ENCODE results near the gene CORO2B.

CORO2B gene

GRCh38 chr15:68574629-68575028 is 4.2 kb upstream of the CORO2B start:
- no peak overlapping the region for H3K27ac Mint-ChIP-seq

GRCh38 chr15:68576235-68576892 is 2.4 kb upstream of the CORO2B start:
- no peak for DNase-seq
- H3K27me3 Mint-ChIP-seq: peaks cover 84% of the 10 kb centered on the region
- H3K4me1 Mint-ChIP-seq (ENCODE audit: low read depth): peaks cover 7% of the 10 kb centered on the region
- H3K27ac Mint-ChIP-seq: no peak overlapping the region
- no peaks in the 10 kb centered on the region for H3K36me3 Mint-ChIP-seq (ENCODE audit: low read depth)
- H3K9me3 Mint-ChIP-seq: no peaks in the 10 kb centered on the region
- H3K4me3 Mint-ChIP-seq: no peak overlapping the region

More at GRCh38 chr15:68574629-68575028, 4.2 kb upstream of the CORO2B start:
- no peak for DNase-seq
- Mint-ChIP-seq H3K4me1 (ENCODE audit: low read depth) (peaks cover 7% of the 10 kb centered on the region), H3K9me3 (no peaks in the 10 kb centered on the region), H3K36me3 (ENCODE audit: low read depth) (no peaks in the 10 kb centered on the region), H3K4me3 (no peak overlapping the region), H3K27me3 (peaks cover 81% of the 10 kb centered on the region)

GRCh38 chr15:68578175-68578979 is 416 bp upstream of the CORO2B start:
- H3K4me3 Mint-ChIP-seq: peak overlapping the region; percentile 62
- H3K27me3 Mint-ChIP-seq: peaks cover 72% of the 10 kb centered on the region
- no peak overlapping the region for H3K27ac Mint-ChIP-seq
- H3K9me3 Mint-ChIP-seq: no peaks in the 10 kb centered on the region
- peak; percentile 62 for DNase-seq
- H3K4me1 Mint-ChIP-seq (ENCODE audit: low read depth): peaks cover 7% of the 10 kb centered on the region
- H3K36me3 Mint-ChIP-seq (ENCODE audit: low read depth): no peaks in the 10 kb centered on the region

- no peaks in the 10 kb centered on the region for H3K36me3 Mint-ChIP-seq (ENCODE audit: low read depth)
- no peak for DNase-seq
- H3K27ac Mint-ChIP-seq: no peak overlapping the region
- H3K9me3 Mint-ChIP-seq: no peaks in the 10 kb centered on the region
- H3K27me3 Mint-ChIP-seq: peaks cover 56% of the 10 kb centered on the region
- H3K4me1 Mint-ChIP-seq (ENCODE audit: low read depth): peaks cover 7% of the 10 kb centered on the region
- H3K4me3 Mint-ChIP-seq: no peak overlapping the region
Observed at GRCh38 chr15:68580026-68580882, 1.5 kb downstream of the CORO2B start.

- Mint-ChIP-seq H3K27ac (no peak overlapping the region), H3K36me3 (ENCODE audit: low read depth) (no peaks in the 10 kb centered on the region), H3K4me1 (ENCODE audit: low read depth) (peaks cover 8% of the 10 kb centered on the region), H3K27me3 (peaks cover 51% of the 10 kb centered on the region), H3K4me3 (no peak overlapping the region), H3K9me3 (no peaks in the 10 kb centered on the region)
- DNase-seq: peak; percentile 22
Observed at GRCh38 chr15:68580883-68581155, 2.0 kb downstream of the CORO2B start.

DNA sequence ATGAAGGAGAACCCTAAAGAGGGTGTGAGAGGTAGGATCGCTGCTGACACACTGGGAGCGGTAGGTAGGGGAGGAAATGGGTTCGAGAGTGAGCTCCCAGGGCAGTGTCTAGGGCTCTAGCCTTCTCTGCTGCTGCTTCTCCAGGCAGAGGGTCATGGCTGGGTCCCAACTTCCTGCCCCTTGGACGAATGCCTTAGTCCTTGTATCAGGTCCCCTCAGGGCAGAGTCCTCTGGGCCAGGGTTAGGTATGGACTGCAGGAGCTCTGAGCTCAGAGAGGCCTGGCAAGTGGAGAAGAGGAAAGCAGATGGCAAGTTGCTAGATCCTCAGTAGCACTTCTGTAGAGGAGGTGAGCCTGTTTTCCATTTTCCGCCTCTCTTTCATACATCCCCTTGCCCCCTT is 2.9 kb downstream of the CORO2B start:
- no peak overlapping the region for H3K27ac Mint-ChIP-seq
- no peaks in the 10 kb centered on the region for H3K9me3 Mint-ChIP-seq
- no peak overlapping the region for H3K4me3 Mint-ChIP-seq
- H3K36me3 Mint-ChIP-seq (ENCODE audit: low read depth): no peaks in the 10 kb centered on the region
- peaks cover 44% of the 10 kb centered on the region for H3K27me3 Mint-ChIP-seq
- peak; percentile 21 for DNase-seq
- H3K4me1 Mint-ChIP-seq (ENCODE audit: low read depth): peaks cover 14% of the 10 kb centered on the region

DNA sequence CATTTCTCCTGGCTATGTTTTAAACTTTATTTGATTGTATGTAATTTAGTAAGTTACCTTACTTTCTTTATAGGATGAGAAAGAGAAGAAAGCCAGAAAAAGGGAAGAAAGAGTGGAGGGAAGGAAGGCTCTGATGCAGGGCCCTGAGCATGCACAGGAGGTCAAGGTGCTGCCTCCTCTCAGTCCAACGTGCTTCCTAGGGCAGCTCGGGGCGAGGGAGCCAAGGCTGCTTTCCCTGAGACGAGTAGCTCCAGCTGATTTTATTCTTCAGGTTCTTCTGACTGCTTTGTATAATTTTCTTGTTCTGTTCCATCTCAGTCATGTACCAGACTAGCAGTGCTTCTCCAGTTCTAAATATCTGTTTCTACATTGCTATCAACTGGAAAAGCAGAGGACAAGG is 3.4 kb downstream of the CORO2B start:
- Mint-ChIP-seq H3K27ac (no peak overlapping the region), H3K4me3 (no peak overlapping the region), H3K9me3 (no peaks in the 10 kb centered on the region), H3K36me3 (ENCODE audit: low read depth) (no peaks in the 10 kb centered on the region), H3K27me3 (peaks cover 39% of the 10 kb centered on the region), H3K4me1 (ENCODE audit: low read depth) (peaks cover 14% of the 10 kb centered on the region)
- no peak for DNase-seq

DNA sequence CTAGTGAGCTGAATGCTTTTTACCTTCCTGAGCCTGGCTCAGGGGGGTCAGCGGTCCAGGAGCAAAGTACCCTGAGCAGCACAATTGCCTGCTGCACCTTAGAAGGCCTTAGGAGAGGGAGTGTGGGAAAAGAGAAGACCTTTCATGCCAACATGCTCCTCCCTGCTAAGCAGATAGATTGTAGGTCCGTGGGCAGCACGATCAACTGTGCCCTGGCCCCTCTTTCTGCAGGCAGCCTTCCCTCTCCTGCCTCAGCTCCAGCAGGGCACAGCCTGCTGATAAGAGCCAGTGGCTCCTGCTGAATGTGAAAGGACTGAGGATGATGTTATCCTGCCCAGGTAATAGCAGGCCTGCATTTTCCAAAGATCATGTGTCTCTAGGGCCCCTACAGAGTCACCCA is 4.1 kb downstream of the CORO2B start:
- no peak overlapping the region for H3K27ac Mint-ChIP-seq
- H3K27me3 Mint-ChIP-seq: peaks cover 33% of the 10 kb centered on the region
- H3K9me3 Mint-ChIP-seq: no peaks in the 10 kb centered on the region
- peak; percentile 14 for DNase-seq
- peaks cover 16% of the 10 kb centered on the region for H3K4me1 Mint-ChIP-seq (ENCODE audit: low read depth)
- H3K36me3 Mint-ChIP-seq (ENCODE audit: low read depth): no peaks in the 10 kb centered on the region
- H3K4me3 Mint-ChIP-seq: no peak overlapping the region

- peaks cover 17% of the 10 kb centered on the region for H3K4me1 Mint-ChIP-seq (ENCODE audit: low read depth)
- H3K4me3 Mint-ChIP-seq: no peak overlapping the region
- H3K36me3 Mint-ChIP-seq (ENCODE audit: low read depth): no peaks in the 10 kb centered on the region
- peak; percentile 17 for DNase-seq
- peaks cover 29% of the 10 kb centered on the region for H3K27me3 Mint-ChIP-seq
- H3K9me3 Mint-ChIP-seq: no peaks in the 10 kb centered on the region
- no peak overlapping the region for H3K27ac Mint-ChIP-seq
Observed at GRCh38 chr15:68583321-68583720, 4.5 kb downstream of the CORO2B start.

DNA sequence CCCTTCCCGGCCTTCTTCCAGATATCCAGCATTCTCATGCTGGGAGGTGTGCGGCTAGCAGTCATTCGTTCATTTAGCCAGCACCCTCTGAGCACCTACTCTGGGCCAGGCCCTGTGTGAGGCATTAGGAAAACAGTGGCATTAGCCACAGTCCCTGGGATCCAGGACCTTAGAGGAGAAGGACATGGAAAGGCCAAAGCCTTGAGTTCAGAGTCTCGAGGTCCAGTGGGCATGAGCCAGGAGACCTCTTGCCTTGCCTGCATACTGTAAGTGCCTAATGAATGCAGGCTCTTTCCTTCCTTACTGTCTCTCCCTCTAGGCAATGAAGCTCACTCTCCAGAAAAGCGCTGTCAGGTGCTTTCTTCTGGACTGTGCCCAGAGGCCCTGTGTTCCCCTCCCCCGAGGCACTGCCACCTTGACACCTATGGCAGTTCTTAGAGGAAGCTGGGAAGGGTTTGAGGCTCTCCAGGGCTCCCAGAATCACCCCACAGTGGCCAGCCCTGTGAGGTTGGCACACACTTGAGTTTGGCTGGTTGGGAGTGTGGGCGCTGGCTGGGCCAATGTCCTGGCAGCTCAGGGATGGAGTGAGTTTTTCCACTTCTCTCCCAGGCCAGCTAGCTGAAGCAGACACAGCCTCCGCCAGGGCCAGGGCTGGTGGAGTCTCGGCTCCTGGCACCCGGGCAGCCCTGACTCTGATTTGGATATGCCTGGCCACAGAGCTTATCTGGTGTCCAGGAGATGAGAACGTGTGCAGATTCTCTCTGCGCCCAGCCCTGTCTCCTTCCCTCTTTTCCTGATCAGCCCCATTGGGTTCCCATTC is 5.4 kb downstream of the CORO2B start:
- H3K4me1 Mint-ChIP-seq (ENCODE audit: low read depth): peaks cover 25% of the 10 kb centered on the region
- peak; percentile 23 for DNase-seq
- H3K9me3 Mint-ChIP-seq: no peaks in the 10 kb centered on the region
- H3K36me3 Mint-ChIP-seq (ENCODE audit: low read depth): no peaks in the 10 kb centered on the region
- peaks cover 29% of the 10 kb centered on the region for H3K27me3 Mint-ChIP-seq
- no peak overlapping the region for H3K27ac Mint-ChIP-seq
- H3K4me3 Mint-ChIP-seq: no peak overlapping the region

GRCh38 chr15:68584756-68585573 is 6.2 kb downstream of the CORO2B start:
- Mint-ChIP-seq H3K36me3 (ENCODE audit: low read depth) (no peaks in the 10 kb centered on the region), H3K4me1 (ENCODE audit: low read depth) (peaks cover 27% of the 10 kb centered on the region), H3K9me3 (no peaks in the 10 kb centered on the region), H3K27ac (peak overlapping the region; percentile 3), H3K27me3 (peaks cover 21% of the 10 kb centered on the region), H3K4me3 (no peak overlapping the region)
- peak; percentile 12 for DNase-seq

GRCh38 chr15:68585574-68586273 is 6.9 kb downstream of the CORO2B start:
- Mint-ChIP-seq H3K36me3 (ENCODE audit: low read depth) (no peaks in the 10 kb centered on the region), H3K27me3 (peaks cover 14% of the 10 kb centered on the region), H3K27ac (no peak overlapping the region), H3K4me1 (ENCODE audit: low read depth) (peaks cover 27% of the 10 kb centered on the region), H3K4me3 (no peak overlapping the region), H3K9me3 (no peaks in the 10 kb centered on the region)
- DNase-seq: no peak

Measured in activated T-cell treated with anti-CD3 and anti-CD28 coated beads, Interleukin-2, amount 50 U/mL, for 24 hours (primary cell).